CD4-positive, CD25-positive, alpha-beta regulatory T cell (primary cell): Measurements from ENCODE around the gene OCA2. TPM values are rescaled to one million over a fixed set of nuclear protein-coding genes. Genes with fewer than 3 reads are reported as not detected.
"Not testable (repeated sequence)": the region's sequence is repeated elsewhere in the genome, so short reads cannot be mapped to it uniquely, and the experiment has no call there.

Source experiments
- ATAC-seq, 2 donors: fragments of 150-1000 bp; cut with Tn5 transposase; one replicate each; pipeline ENCODE4 v1.10.0; 2021; ENCODE audit warnings: low read depth in 2 of 2, moderate number of reproducible peaks in 2 of 2, moderate library complexity in 1 of 2
- DNase-seq, 3 donors: peaks; one replicate each; pipeline versions ENCODE4 v3.0.0 to v3.0.0-alpha.2; 2012 to 2022; ENCODE audit warnings: mixed read lengths in 1 of 3
- H3K27ac ChIP-seq: one replicate; pipeline ENCODE4 v1.7.0; 2013; ENCODE audit warnings: mild to moderate bottlenecking, low read length; ENCODE audit not compliant: insufficient read depth, poor library complexity, severe bottlenecking
- H3K27me3 ChIP-seq: one replicate; pipeline ENCODE4 v1.7.0; 2013; ENCODE audit warnings: low read length; ENCODE audit not compliant: control insufficient read depth, insufficient read depth
- H3K36me3 ChIP-seq: one replicate; pipeline ENCODE4 v1.7.0; 2013; ENCODE audit warnings: mild to moderate bottlenecking, low read length, moderate library complexity; ENCODE audit not compliant: control insufficient read depth, insufficient read depth
- H3K4me1 ChIP-seq: 2 replicates; pipeline ENCODE4 v1.7.0; 2013; ENCODE audit warnings: mild to moderate bottlenecking, low read length; ENCODE audit not compliant: insufficient read depth, control insufficient read depth, poor library complexity, severe bottlenecking
- H3K4me3 ChIP-seq: one replicate; pipeline ENCODE4 v1.7.0; 2013; ENCODE audit warnings: low read depth, mild to moderate bottlenecking, low read length, moderate library complexity
- H3K9me3 ChIP-seq, 2 experiments: 1 replicate in 1 of 2; 2 replicates in 1 of 2; pipeline ENCODE4 v1.7.0; 2013; ENCODE audit warnings: low read length in 2 of 2, mild to moderate bottlenecking in 1 of 2, moderate library complexity in 1 of 2; ENCODE audit not compliant: control insufficient read depth in 2 of 2
- H3K27ac Mint-ChIP-seq, 3 donors: one replicate each; pipeline ENCODE4 v1.8.0; 2020 to 2022; ENCODE audit warnings: mild to moderate bottlenecking in 3 of 3, mixed read lengths in 3 of 3, moderate library complexity in 2 of 3
- H3K27me3 Mint-ChIP-seq: one replicate; pipeline ENCODE4 v1.8.0; 2022; ENCODE audit warnings: mild to moderate bottlenecking, mixed read lengths
- H3K36me3 Mint-ChIP-seq: one replicate; pipeline ENCODE4 v1.8.0; 2020; ENCODE audit warnings: mixed read lengths
- H3K4me1 Mint-ChIP-seq, 4 donors: one replicate each; pipeline ENCODE4 v1.8.0; 2020 to 2022; ENCODE audit warnings: mixed read lengths in 4 of 4, mild to moderate bottlenecking in 1 of 4
- H3K4me3 Mint-ChIP-seq, 4 donors: one replicate each; pipeline ENCODE4 v1.8.0; 2020 to 2022; ENCODE audit warnings: mild to moderate bottlenecking in 4 of 4, mixed read lengths in 4 of 4, moderate library complexity in 3 of 4
- H3K9me3 Mint-ChIP-seq, 7 donors: one replicate each; pipeline ENCODE4 v1.8.0; 2020 to 2022; ENCODE audit warnings: mixed read lengths in 7 of 7, mild to moderate bottlenecking in 3 of 7, moderate library complexity in 2 of 7
- polyA plus RNA-seq, 4 donors: library from polyadenylated mRNA; unstranded; fragments of 300-500 nt; fragmentation: Illumina TruSeq; gene quantifications; one replicate each; pipeline ENCODE4 v1.2.3, GENCODE V29; 2021
- total RNA-seq: library from RNA; stranded (reverse); gene quantifications from one replicate; pipeline ENCODE4 v1.2.3, GENCODE V29; 2022

The OCA2 gene
- total and polyA plus RNA-seq, 5 donors from 2014 or later = not detected

DNA sequence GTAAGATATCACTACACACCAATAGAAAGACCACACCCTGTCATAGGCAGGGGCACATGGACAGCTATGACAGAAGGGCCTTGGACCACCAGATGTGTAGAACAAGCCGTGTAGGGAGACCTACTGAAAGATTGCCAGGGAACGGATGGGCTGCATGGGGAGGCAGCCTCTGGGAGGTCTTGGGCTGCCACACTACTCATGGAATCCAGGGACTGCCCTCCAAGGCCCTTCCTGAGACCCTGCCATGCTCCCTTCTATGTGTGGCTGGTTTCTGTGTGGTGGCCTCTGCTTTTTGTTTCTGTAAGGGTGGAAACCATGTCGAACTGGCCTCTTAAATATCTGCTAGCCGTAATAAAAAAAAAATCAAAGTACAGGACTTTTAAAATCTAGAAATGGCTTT is 86.9 kb downstream of the OCA2 start:
- Histone ChIP-seq H3K27ac (no peak overlapping the region), H3K9me3 (no peaks in the 10 kb centered on the region), H3K4me3 (no peak overlapping the region), H3K4me1 (no peaks in the 10 kb centered on the region), H3K36me3 (no peaks in the 10 kb centered on the region), H3K27me3 (no peaks in the 10 kb centered on the region)
- Mint-ChIP-seq H3K9me3 (no peaks in the 10 kb centered on the region), H3K36me3 (no peaks in the 10 kb centered on the region), H3K27ac (no peak overlapping the region), H3K27me3 (no peaks in the 10 kb centered on the region), H3K4me1 (no peaks in the 10 kb centered on the region), H3K4me3 (peak overlapping the region in 1 of 4 donors; percentile 38)
- ATAC-seq (no peak), DNase-seq (no peak)

DNA sequence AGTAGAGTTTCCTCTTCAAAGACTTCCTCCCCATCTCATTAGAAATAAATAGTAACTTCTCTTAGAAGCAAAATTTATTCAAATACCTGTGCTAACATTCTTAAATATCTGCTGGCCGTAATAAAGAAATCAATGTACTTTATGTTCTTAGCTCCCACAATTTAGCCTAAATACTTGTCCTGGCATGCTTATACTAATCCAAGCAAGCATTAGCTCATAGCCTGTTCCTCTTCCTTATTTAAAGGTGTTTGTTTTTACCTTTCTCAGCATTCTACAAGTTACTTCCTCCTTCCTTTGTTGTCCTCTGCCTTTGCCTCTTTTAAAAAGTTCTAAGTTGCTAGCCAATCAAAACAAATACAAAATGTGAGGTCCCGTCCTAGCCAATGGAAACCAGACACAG is 90.9 kb downstream of the OCA2 start:
- not testable (repeated sequence) for H3K27me3 ChIP-seq, H3K9me3 Mint-ChIP-seq, H3K4me3 Mint-ChIP-seq, H3K4me1 Mint-ChIP-seq, H3K4me3 ChIP-seq, H3K36me3 Mint-ChIP-seq, H3K36me3 ChIP-seq, ATAC-seq, H3K9me3 ChIP-seq, H3K27ac Mint-ChIP-seq, H3K27ac ChIP-seq, H3K27me3 Mint-ChIP-seq, H3K4me1 ChIP-seq, DNase-seq

DNA sequence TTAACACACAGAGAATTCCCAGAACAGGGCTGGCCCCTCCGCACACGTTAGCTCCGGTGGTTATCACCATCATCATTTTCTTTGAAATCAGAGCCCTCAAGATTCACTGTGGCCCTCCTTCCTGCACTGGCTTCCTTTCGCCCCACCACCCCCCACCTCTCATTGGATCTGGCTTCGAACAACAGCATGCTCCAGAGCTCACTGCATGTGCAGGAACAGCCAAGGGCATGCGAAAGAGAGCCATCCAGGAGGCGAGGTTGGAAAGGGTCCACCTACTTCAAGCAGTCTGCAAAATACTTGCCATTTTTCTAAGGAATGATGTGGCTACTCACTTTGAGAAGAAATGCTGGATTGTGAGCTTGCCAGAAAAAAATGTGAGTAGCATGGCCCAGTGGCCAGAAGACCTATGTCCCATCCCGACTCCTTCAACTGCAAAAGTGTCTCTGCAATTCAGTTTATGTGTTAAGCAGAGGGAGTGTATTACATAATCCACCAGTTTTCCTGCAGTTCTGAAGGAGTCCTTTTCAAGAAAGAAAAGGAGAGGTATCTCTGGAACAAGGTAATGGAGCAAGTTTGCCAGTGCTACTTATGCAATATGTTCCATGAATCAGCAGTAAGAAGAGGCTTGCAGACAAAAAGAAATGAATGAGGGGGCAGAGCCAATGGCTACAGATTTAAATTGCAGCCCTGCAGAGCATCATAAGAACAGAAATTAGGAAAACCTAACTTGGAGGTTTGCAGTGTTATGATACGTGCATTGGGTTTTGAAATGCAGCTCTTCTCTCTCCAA is 92.8 kb downstream of the OCA2 start:
- DNase-seq = no peak
- Histone ChIP-seq H3K4me3 (no peak overlapping the region), H3K36me3 (no peaks in the 10 kb centered on the region), H3K27me3 (no peaks in the 10 kb centered on the region), H3K27ac (no peak overlapping the region), H3K4me1 (no peaks in the 10 kb centered on the region), H3K9me3 (no peaks in the 10 kb centered on the region)
- no peaks in the 10 kb centered on the region for H3K4me1 Mint-ChIP-seq
- H3K27me3 Mint-ChIP-seq = no peaks in the 10 kb centered on the region
- H3K36me3 Mint-ChIP-seq = no peaks in the 10 kb centered on the region
- no peak for ATAC-seq
- H3K4me3 Mint-ChIP-seq = no peak overlapping the region
- H3K9me3 Mint-ChIP-seq = peaks cover 0 to 5% (median 0%) of the 10 kb centered on the region in 7 donors
- H3K27ac Mint-ChIP-seq = no peak overlapping the region

DNA sequence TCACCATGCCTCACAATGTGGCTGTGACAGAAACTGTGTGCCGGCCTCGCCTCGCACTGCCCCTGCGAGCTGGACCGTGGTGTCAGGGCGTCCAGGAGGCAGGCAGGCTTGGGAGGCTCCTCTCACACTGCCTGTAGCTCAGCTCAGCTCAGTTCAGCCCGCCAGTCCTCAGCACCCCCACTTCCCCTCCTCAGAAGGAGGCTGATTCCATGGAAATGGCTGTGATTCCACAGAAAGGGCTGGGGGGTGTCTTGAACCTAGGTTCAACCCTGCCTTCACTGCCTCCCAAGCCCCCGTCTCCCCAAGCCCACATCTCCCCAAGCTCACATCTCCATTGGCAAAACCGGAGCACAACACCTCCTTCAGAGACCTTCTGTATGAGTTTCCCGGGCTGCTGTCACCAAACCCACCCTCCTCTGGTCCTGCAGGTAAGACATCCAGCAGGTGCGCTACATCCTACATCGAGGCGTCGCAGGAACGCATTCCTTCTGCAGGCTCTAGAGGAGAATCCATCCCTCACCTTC is 94.0 kb downstream of the OCA2 start:
- H3K36me3 ChIP-seq = no peaks in the 10 kb centered on the region
- Mint-ChIP-seq H3K27me3 (no peaks in the 10 kb centered on the region), H3K9me3 (peaks cover 0 to 5% (median 0%) of the 10 kb centered on the region in 7 donors), H3K4me3 (no peak overlapping the region), H3K36me3 (no peaks in the 10 kb centered on the region), H3K4me1 (no peaks in the 10 kb centered on the region), H3K27ac (no peak overlapping the region)
- ATAC-seq = no peak
- H3K27ac ChIP-seq = no peak overlapping the region
- no peaks in the 10 kb centered on the region for H3K4me1 ChIP-seq
- no peaks in the 10 kb centered on the region for H3K27me3 ChIP-seq
- no peaks in the 10 kb centered on the region for H3K9me3 ChIP-seq
- no peak for DNase-seq
- no peak overlapping the region for H3K4me3 ChIP-seq

DNA sequence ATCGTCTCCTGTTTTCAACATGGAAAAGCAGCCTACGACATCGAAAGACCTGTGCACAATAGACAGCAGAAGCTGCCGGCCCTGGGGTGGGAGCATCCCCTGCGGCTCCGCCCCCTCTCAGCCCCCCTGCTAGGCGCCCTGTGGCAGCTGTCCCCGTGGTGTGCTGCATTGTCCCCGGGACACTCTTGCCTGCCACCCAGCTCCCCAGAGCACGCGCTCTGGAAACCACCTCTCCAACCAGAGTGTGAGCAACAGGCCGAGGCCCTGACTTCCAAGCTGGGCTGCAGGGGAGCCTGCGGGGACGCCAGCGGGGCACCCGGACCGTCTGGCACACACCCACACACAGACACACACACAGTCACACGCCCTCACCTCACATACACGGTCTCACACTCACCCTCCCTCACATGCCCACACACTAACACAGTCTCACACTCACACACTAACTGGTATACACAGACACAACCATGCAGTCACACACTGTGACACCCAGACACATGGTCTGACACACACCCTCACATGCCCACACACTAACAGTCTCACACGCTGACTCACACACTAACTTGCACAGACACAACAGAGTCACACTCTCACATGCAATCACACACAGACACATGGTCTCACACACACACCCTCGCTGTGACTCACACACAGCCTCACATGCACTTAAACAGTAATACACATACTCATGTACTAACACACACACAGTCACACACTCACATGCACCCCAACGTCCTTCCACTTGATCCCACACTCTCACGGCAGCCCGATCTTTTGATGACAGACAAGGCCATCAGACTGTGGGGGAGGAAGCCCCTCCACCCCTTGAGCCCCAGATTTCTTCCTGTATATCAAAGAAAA is 94.7 kb downstream of the OCA2 start:
- Mint-ChIP-seq H3K9me3 (peaks cover 0 to 5% (median 0%) of the 10 kb centered on the region in 7 donors), H3K27me3 (no peaks in the 10 kb centered on the region), H3K4me3 (no peak overlapping the region), H3K27ac (no peak overlapping the region), H3K36me3 (no peaks in the 10 kb centered on the region), H3K4me1 (no peaks in the 10 kb centered on the region)
- no peak overlapping the region for H3K27ac ChIP-seq
- ATAC-seq = no peak
- no peaks in the 10 kb centered on the region for H3K9me3 ChIP-seq
- H3K27me3 ChIP-seq = no peaks in the 10 kb centered on the region
- DNase-seq = no peak
- no peaks in the 10 kb centered on the region for H3K36me3 ChIP-seq
- H3K4me3 ChIP-seq = no peak overlapping the region
- H3K4me1 ChIP-seq = no peaks in the 10 kb centered on the region

DNA sequence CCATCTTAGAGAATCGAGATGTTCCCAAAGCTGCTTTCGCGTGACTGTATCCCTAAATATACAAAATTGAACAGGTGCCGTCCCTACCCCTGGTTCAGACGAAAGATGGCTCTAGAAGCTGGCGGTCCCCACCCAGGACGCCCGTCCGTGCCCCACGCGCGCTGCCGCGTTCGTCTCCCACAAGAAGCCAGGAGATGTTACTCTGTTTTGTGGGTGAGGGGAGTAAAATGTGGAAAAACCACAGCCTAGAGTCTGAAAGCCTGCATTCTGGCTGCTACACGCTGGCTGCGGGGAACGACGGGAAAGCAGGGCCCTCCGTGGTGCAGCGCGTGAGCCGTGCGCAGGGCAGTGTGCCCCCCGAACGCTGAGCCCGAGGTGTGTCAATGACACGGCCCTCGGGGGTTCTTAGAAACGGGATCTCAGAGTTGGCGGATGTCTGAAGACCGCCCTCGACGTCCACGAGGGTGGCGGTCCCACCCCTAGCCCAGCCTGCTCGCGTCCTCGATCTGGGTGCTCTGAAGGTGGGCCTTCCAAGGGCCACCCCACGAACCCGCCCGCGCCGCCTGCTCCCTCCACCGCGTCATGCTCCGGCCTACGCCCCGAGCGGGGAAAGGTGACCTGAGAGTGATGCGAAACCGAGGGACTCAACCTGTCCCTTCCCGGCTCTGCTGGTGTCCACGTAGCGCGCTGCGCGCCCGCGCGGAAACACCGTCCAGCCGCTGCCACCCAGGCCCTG is 95.6 kb downstream of the OCA2 start:
- DNase-seq (no peak), ATAC-seq (no peak)
- Histone ChIP-seq H3K27ac (no peak overlapping the region), H3K36me3 (no peaks in the 10 kb centered on the region), H3K4me1 (no peaks in the 10 kb centered on the region), H3K9me3 (no peaks in the 10 kb centered on the region), H3K27me3 (no peaks in the 10 kb centered on the region), H3K4me3 (no peak overlapping the region)
- Mint-ChIP-seq H3K27ac (no peak overlapping the region), H3K27me3 (no peaks in the 10 kb centered on the region), H3K4me1 (no peaks in the 10 kb centered on the region), H3K4me3 (no peak overlapping the region), H3K36me3 (no peaks in the 10 kb centered on the region), H3K9me3 (peaks cover 0 to 8% (median 0%) of the 10 kb centered on the region in 7 donors)

DNA sequence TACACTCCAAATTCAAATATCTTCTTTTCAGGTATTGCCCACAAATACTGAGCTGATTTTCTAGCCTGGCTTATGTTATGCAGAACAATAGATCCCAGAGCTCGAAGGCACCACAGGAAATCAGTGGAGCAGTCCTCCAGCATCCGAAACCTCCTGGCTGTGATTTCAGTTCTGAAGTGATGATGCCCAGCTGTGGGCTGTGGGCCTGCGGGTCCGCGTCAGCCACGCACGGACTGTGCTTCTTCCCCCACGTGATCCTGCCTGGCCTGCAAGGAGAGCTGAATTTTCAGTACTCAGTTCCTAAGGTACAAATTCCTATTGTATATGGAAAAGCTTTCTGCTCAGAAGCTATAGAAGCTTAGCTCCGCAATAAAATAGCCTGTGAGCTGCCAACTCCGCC is 96.2 kb downstream of the OCA2 start:
- Histone ChIP-seq H3K36me3 (no peaks in the 10 kb centered on the region), H3K27me3 (no peaks in the 10 kb centered on the region), H3K4me3 (no peak overlapping the region), H3K27ac (no peak overlapping the region), H3K9me3 (no peaks in the 10 kb centered on the region), H3K4me1 (no peaks in the 10 kb centered on the region)
- Mint-ChIP-seq H3K4me1 (no peaks in the 10 kb centered on the region), H3K27me3 (no peaks in the 10 kb centered on the region), H3K36me3 (no peaks in the 10 kb centered on the region), H3K4me3 (no peak overlapping the region), H3K27ac (no peak overlapping the region), H3K9me3 (peaks cover 0 to 8% (median 0%) of the 10 kb centered on the region in 7 donors)
- ATAC-seq = no peak
- DNase-seq = no peak
